ENCODE data around the gene ABR.
"Not testable (repeated sequence)": the region's sequence is repeated elsewhere in the genome, so short reads cannot be mapped to it uniquely, and the experiment has no call there.

ABR gene

GRCh38 chr17:1142561-1142971 lies 37.2 kb downstream of the ABR start:
- TF ChIP-seq PAX5 (IDR thresholded peaks at IDR 0.05; ENCODE audit: insufficient read depth, low read length, severe bottlenecking) (no peak), POLR2A (IDR thresholded peaks at IDR 0.05; ENCODE audit: low read depth, low read length) (no peak), SPI1 (IDR thresholded peaks at IDR 0.05; ENCODE audit: low read depth, low read length) (no peak), POLR2AphosphoS5 (IDR thresholded peaks at IDR 0.05; ENCODE audit: low read depth, low read length) (no peak), TAF1 (IDR thresholded peaks at IDR 0.05; ENCODE audit: low read depth, low read length) (no peak), POU2F2 (IDR thresholded peaks at IDR 0.05; ENCODE audit: low read depth, low read length) (no peak)
- DNase-seq (ENCODE audit: insufficient read length, low spot score) (no peak), FAIRE-seq (no peak)

- TF ChIP-seq PAX5 (IDR thresholded peaks at IDR 0.05; ENCODE audit: insufficient read depth, low read length, severe bottlenecking) (no peak), POLR2A (IDR thresholded peaks at IDR 0.05; ENCODE audit: low read depth, low read length) (no peak), SPI1 (IDR thresholded peaks at IDR 0.05; ENCODE audit: low read depth, low read length) (no peak), TAF1 (IDR thresholded peaks at IDR 0.05; ENCODE audit: low read depth, low read length) (no peak), POLR2AphosphoS5 (IDR thresholded peaks at IDR 0.05; ENCODE audit: low read depth, low read length) (no peak), POU2F2 (IDR thresholded peaks at IDR 0.05; ENCODE audit: low read depth, low read length) (no peak)
- no peak for DNase-seq (ENCODE audit: insufficient read length, low spot score)
- FAIRE-seq: no peak
Observed at GRCh38 chr17:1137465-1137894, 42.3 kb downstream of the ABR start.

GRCh38 chr17:1136748-1137147 lies 43.0 kb downstream of the ABR start:
- no peak for DNase-seq (ENCODE audit: insufficient read length, low spot score)
- FAIRE-seq: no peak
- TF ChIP-seq POLR2A (IDR thresholded peaks at IDR 0.05; ENCODE audit: low read depth, low read length): no peak
- no peak for TF ChIP-seq POU2F2 (IDR thresholded peaks at IDR 0.05; ENCODE audit: low read depth, low read length)
- no peak for TF ChIP-seq PAX5 (IDR thresholded peaks at IDR 0.05; ENCODE audit: insufficient read depth, low read length, severe bottlenecking)

GRCh38 chr17:1134634-1135324 lies 45.0 kb downstream of the ABR start:
- FAIRE-seq (no peak), DNase-seq (ENCODE audit: insufficient read length, low spot score) (no peak)
- no peak for TF ChIP-seq POU2F2 (IDR thresholded peaks at IDR 0.05; ENCODE audit: low read depth, low read length)
- TF ChIP-seq POLR2A (IDR thresholded peaks at IDR 0.05; ENCODE audit: low read depth, low read length): no peak
- TF ChIP-seq TAF1 (IDR thresholded peaks at IDR 0.05; ENCODE audit: low read depth, low read length): no peak
- no peak for TF ChIP-seq POLR2AphosphoS5 (IDR thresholded peaks at IDR 0.05; ENCODE audit: low read depth, low read length)
- no peak for TF ChIP-seq PAX5 (IDR thresholded peaks at IDR 0.05; ENCODE audit: insufficient read depth, low read length, severe bottlenecking)
- TF ChIP-seq SPI1 (IDR thresholded peaks at IDR 0.05; ENCODE audit: low read depth, low read length): no peak

GRCh38 chr17:1130191-1130590 lies 49.6 kb downstream of the ABR start:
- DNase-seq (ENCODE audit: insufficient read length, low spot score) (no peak), FAIRE-seq (no peak)
- TF ChIP-seq PAX5 (IDR thresholded peaks at IDR 0.05; ENCODE audit: insufficient read depth, low read length, severe bottlenecking) (no peak), TAF1 (IDR thresholded peaks at IDR 0.05; ENCODE audit: low read depth, low read length) (no peak), POLR2AphosphoS5 (IDR thresholded peaks at IDR 0.05; ENCODE audit: low read depth, low read length) (no peak), SPI1 (IDR thresholded peaks at IDR 0.05; ENCODE audit: low read depth, low read length) (no peak), POU2F2 (IDR thresholded peaks at IDR 0.05; ENCODE audit: low read depth, low read length) (no peak), POLR2A (IDR thresholded peaks at IDR 0.05; ENCODE audit: low read depth, low read length) (no peak)

GRCh38 chr17:1128463-1128862 lies 51.3 kb downstream of the ABR start:
- not testable (repeated sequence) for FAIRE-seq; DNase-seq (ENCODE audit: insufficient read length, low spot score)

- DNase-seq (ENCODE audit: insufficient read length, low spot score): no peak
- no peak for FAIRE-seq
- TF ChIP-seq SPI1 (IDR thresholded peaks at IDR 0.05; ENCODE audit: low read depth, low read length) (no peak), POU2F2 (IDR thresholded peaks at IDR 0.05; ENCODE audit: low read depth, low read length) (no peak), POLR2AphosphoS5 (IDR thresholded peaks at IDR 0.05; ENCODE audit: low read depth, low read length) (no peak), TAF1 (IDR thresholded peaks at IDR 0.05; ENCODE audit: low read depth, low read length) (no peak), POLR2A (IDR thresholded peaks at IDR 0.05; ENCODE audit: low read depth, low read length) (no peak), PAX5 (IDR thresholded peaks at IDR 0.05; ENCODE audit: insufficient read depth, low read length, severe bottlenecking) (no peak)
Observed at GRCh38 chr17:1126801-1127550, 52.8 kb downstream of the ABR start.

- FAIRE-seq: no peak
Observed at GRCh38 chr17:1126250-1126797, 53.5 kb downstream of the ABR start.

GRCh38 chr17:1125788-1126145 lies 54.0 kb downstream of the ABR start:
- TF ChIP-seq TAF1 (IDR thresholded peaks at IDR 0.05; ENCODE audit: low read depth, low read length) (no peak), SPI1 (IDR thresholded peaks at IDR 0.05; ENCODE audit: low read depth, low read length) (no peak), POLR2AphosphoS5 (IDR thresholded peaks at IDR 0.05; ENCODE audit: low read depth, low read length) (no peak)
- DNase-seq (ENCODE audit: insufficient read length, low spot score) (no peak), FAIRE-seq (no peak)

More at GRCh38 chr17:1126250-1126797, 53.5 kb downstream of the ABR start:
- DNase-seq (ENCODE audit: insufficient read length, low spot score): no peak
- TF ChIP-seq SPI1 (IDR thresholded peaks at IDR 0.05; ENCODE audit: low read depth, low read length) (no peak), PAX5 (IDR thresholded peaks at IDR 0.05; ENCODE audit: insufficient read depth, low read length, severe bottlenecking) (no peak), TAF1 (IDR thresholded peaks at IDR 0.05; ENCODE audit: low read depth, low read length) (no peak), POLR2A (IDR thresholded peaks at IDR 0.05; ENCODE audit: low read depth, low read length) (no peak), POLR2AphosphoS5 (IDR thresholded peaks at IDR 0.05; ENCODE audit: low read depth, low read length) (no peak), POU2F2 (IDR thresholded peaks at IDR 0.05; ENCODE audit: low read depth, low read length) (no peak)

Data from GM12891 (cell line).